SU-DHL-6 (cell line): ENCODE results near the gene RANBP3.
A peak's percentile ranks its signal among the peaks of the same experiment; 100 is the strongest.

Experiments used
- H2AFZ ChIP-seq: fragments of 200-600 bp; sonication (generic); 2 replicates; pipeline ENCODE4 v1.6.1; 2014; ENCODE audit warnings: low read depth, mild to moderate bottlenecking, moderate library complexity, mixed read lengths, antibody characterized with exemption, low read length; ENCODE audit not compliant: severe bottlenecking
- H3F3A ChIP-seq: fragments of 200-600 bp; shearing (Covaris generic); 2 replicates; pipeline ENCODE4 v1.6.0; 2016; ENCODE audit warnings: antibody characterized with exemption, mild to moderate bottlenecking; ENCODE audit not compliant: insufficient read depth
- H3K27ac ChIP-seq: fragments of 200-600 bp; sonication (generic); 2 replicates; pipeline ENCODE4 v1.5.1; 2016; ENCODE audit warnings: low read depth, mild to moderate bottlenecking, low read length, moderate library complexity, mixed read lengths
- H3K27me3 ChIP-seq: fragments of 200-600 bp; sonication (generic), shearing (Covaris generic); 2 replicates; pipeline ENCODE4 v1.6.0; 2014; ENCODE audit warnings: mild to moderate bottlenecking, low read length
- H3K36me3 ChIP-seq: fragments of 200-600 bp; sonication (generic); 2 replicates; pipeline ENCODE4 v1.6.1; 2014; ENCODE audit warnings: mild to moderate bottlenecking, low read length, mixed read lengths
- H3K4me2 ChIP-seq: fragments of 300-600, 200-600 bp; shearing (Covaris generic), sonication (generic); 2 replicates; pipeline ENCODE4 v1.6.0; 2014; ENCODE audit warnings: low read length, low read depth, mild to moderate bottlenecking; ENCODE audit not compliant: poor library complexity, severe bottlenecking
- H3K4me3 ChIP-seq: fragments of 200-600 bp; sonication (generic); 2 replicates; pipeline ENCODE4 v1.5.1; 2014; ENCODE audit warnings: antibody characterized with exemption, low read length, mild to moderate bottlenecking, mixed read lengths; ENCODE audit not compliant: insufficient read depth, poor library complexity, severe bottlenecking
- H3K79me2 ChIP-seq: fragments of 200-600 bp; sonication (generic); 2 replicates; pipeline ENCODE4 v1.6.1; 2014; ENCODE audit warnings: mild to moderate bottlenecking, low read length, moderate library complexity; ENCODE audit not compliant: insufficient read depth
- H3K9ac ChIP-seq: fragments of 200-600 bp; sonication (generic); 2 replicates; pipeline ENCODE4 v1.7.0; 2014; ENCODE audit warnings: mild to moderate bottlenecking, low read length
- H3K9me2 ChIP-seq: fragments of 200-600 bp; sonication (generic); replicated peaks from 2 replicates; pipeline ENCODE4 v1.6.1; 2014; ENCODE audit warnings: low read length; ENCODE audit not compliant: insufficient read depth
- H3K9me3 ChIP-seq: fragments of 200-600 bp; sonication (generic); 2 replicates; pipeline ENCODE4 v1.6.1; 2014; ENCODE audit warnings: low read length, mixed read lengths; ENCODE audit not compliant: insufficient read depth
- H4K20me1 ChIP-seq: fragments of 200-600 bp; sonication (generic); 2 replicates; pipeline ENCODE4 v1.6.1; 2014; ENCODE audit warnings: low read depth, mild to moderate bottlenecking, antibody characterized with exemption, low read length, moderate library complexity, mixed read lengths
- CTCF ChIP-seq: fragments of 200-600 bp; sonication (generic); IDR thresholded peaks from one replicate; pipeline ENCODE4 v1.5.1; 2017; ENCODE audit warnings: antibody characterized with exemption, mild to moderate bottlenecking, low read length, moderate library complexity; ENCODE audit not compliant: insufficient read depth, poor library complexity, severe bottlenecking
- EZH2phosphoT487 ChIP-seq: fragments of 200-600 bp; sonication (generic), shearing (Covaris generic); conservative IDR thresholded peaks from 2 replicates; pipeline ENCODE4 v1.6.1; 2018; ENCODE audit warnings: mild to moderate bottlenecking, antibody characterized with exemption, low read length, moderate library complexity, mixed read lengths

Gene RANBP3

GRCh38 chr19:5975388-5975728, 2.6 kb downstream of the RANBP3 start:
- no peaks in the 10 kb centered on the region for H3K9me3 ChIP-seq
- H2AFZ ChIP-seq = no peak overlapping the region
- H4K20me1 ChIP-seq = peaks cover 8% of the 10 kb centered on the region; the same call in 1 of the 2 replicates
- H3K9me2 ChIP-seq = no peaks in the 10 kb centered on the region
- peak overlapping the region; percentile 37 for H3K27ac ChIP-seq
- H3F3A ChIP-seq = 0 out of 2 replicates have a peak, but pooled peaks cover 7% of the 10 kb centered on the region
- no peaks in the 10 kb centered on the region for H3K36me3 ChIP-seq
- H3K27me3 ChIP-seq = no peaks in the 10 kb centered on the region
- H3K4me3 ChIP-seq = peak overlapping the region; percentile 13
- H3K79me2 ChIP-seq = peaks cover 95% of the 10 kb centered on the region
- peak overlapping the region; percentile 30 for H3K9ac ChIP-seq
- no peak for TF ChIP-seq CTCF
- no peak for TF ChIP-seq EZH2phosphoT487
- peak overlapping the region; percentile 97 for H3K4me2 ChIP-seq

DNA sequence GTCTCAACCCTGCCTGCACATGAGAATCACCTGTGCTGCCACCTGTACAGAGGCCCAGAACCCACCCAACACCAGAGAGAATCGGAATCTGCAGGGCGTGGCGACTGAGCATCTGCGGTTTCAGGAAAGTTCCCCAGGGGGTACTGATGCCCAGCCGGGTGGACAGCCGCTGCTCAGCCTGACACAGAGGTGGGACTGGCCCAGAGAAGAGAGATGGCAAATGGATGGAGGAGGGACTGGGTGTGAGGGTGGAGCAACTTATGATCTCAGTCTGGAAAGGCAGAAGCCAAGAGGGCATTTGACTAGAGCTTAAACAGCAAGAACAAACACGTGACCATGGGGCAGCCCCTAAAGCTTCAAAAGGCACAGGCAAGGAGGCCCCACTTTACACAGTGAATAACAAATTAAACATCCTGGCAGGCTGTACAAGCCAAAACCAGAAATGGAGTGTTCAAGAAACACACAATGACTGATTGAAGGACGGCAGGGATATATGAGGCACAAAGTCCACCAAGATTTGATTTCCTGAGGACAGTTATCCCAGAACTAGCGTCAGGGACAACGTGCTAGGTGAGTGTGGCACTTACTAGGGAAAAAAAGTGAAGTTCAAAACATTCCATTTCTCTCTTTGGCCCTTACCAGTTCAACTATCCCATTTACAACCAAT, 3.1 kb downstream of the RANBP3 start:
- TF ChIP-seq CTCF (no peak), EZH2phosphoT487 (no peak)
- H3K36me3 ChIP-seq = no peaks in the 10 kb centered on the region
- peak overlapping the region; percentile 13 for H3K4me3 ChIP-seq
- H3K79me2 ChIP-seq = peaks cover 95% of the 10 kb centered on the region
- H3K9me2 ChIP-seq = no peaks in the 10 kb centered on the region
- peak overlapping the region; percentile 97 for H3K4me2 ChIP-seq
- 0 out of 2 replicates have a peak, but pooled peaks cover 4% of the 10 kb centered on the region for H3F3A ChIP-seq
- H3K27me3 ChIP-seq = no peaks in the 10 kb centered on the region
- peak overlapping the region; percentile 37 for H3K27ac ChIP-seq
- no peaks in the 10 kb centered on the region for H3K9me3 ChIP-seq
- peaks cover 9% of the 10 kb centered on the region; the same call in 1 of the 2 replicates for H4K20me1 ChIP-seq
- H3K9ac ChIP-seq = peak overlapping the region; percentile 30
- H2AFZ ChIP-seq = no peak overlapping the region

DNA sequence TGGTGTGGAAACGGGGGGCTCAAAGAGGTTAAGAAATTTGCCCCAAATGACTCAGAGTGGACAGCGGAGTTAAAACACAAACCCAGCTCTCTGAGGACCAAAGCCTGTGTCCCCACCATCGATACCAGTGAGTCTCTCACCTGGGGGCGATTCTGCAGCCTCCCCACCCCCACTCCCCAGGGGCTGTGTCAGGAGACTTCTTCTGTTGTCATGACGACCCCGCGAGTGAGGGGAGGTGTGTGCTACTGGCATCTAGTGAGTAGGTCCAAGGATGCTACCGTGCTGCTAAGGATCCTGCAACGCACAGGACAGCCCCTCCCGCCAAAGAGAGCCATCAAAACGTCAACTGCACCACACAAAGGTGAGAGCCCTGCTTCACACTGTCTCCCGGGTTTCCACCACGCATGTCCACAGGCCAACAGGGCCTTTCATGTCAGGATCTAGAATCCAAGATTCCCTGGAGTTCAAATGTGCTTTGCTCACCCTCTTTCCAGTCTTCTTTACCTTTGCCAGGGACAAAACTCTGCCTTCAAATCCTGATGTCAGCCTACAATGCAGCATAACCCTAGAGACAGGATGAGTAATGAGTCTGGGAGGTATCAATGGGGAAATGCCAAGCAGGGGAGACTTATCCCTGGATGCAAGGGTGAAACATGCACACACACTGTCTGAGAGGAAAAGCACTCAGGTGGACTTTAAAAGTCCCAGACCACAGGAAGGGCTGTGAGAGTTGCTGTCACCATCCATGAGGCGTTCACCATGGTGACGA, 3.9 kb downstream of the RANBP3 start:
- Histone ChIP-seq H3K27ac (peak overlapping the region; percentile 12; the same call in 1 of the 2 replicates), H3K9ac (no peak overlapping the region; the same call in 1 of the 2 replicates), H3K4me3 (no peak overlapping the region), H3K4me2 (peak overlapping the region; percentile 97), H3K9me2 (no peaks in the 10 kb centered on the region), H3K9me3 (no peaks in the 10 kb centered on the region), H4K20me1 (peaks cover 9% of the 10 kb centered on the region; the same call in 1 of the 2 replicates), H3K36me3 (no peaks in the 10 kb centered on the region), H2AFZ (no peak overlapping the region), H3K79me2 (peaks cover 95% of the 10 kb centered on the region), H3F3A (no peaks in the 10 kb centered on the region), H3K27me3 (no peaks in the 10 kb centered on the region)
- TF ChIP-seq EZH2phosphoT487 (no peak), CTCF (no peak)
